HEK293T (cell line): ENCODE results near the gene RAD51.

Experiments
- CTCF ChIA-PET: fragments of 350-600 bp; formaldehyde crosslinking; extraction: SDS; loops from one replicate; lab custom pipeline; 2021; ENCODE audit warnings: antibody characterized with exemption, inconsistent platforms; lab: Yijun Ruan, JAX
- POLR2A ChIA-PET: fragments of 350-600 bp; formaldehyde crosslinking; extraction: SDS; loops from one replicate; lab custom pipeline; 2020; ENCODE audit warnings: antibody characterized with exemption, inconsistent platforms; lab: Yijun Ruan, JAX
- DNase-seq: peaks from one replicate; pipeline ENCODE4 v3.0.0; 2012; ENCODE audit warnings: mixed read lengths; ENCODE audit errors: extremely low spot score
- ARNT ChIP-seq: fragments of 450-650 bp; IDR thresholded peaks from 2 replicates; pipeline ENCODE4 v1.6.1; 2017; ENCODE audit warnings: mild to moderate bottlenecking
- BHLHE40 ChIP-seq: fragments of 450-650 bp; IDR thresholded peaks from 2 replicates; pipeline ENCODE4 v1.6.1; 2016; ENCODE audit warnings: mild to moderate bottlenecking, moderate library complexity, borderline replicate concordance
- CTBP1 ChIP-seq: fragments of 450-650 bp; IDR thresholded peaks from 2 replicates; pipeline ENCODE4 v1.6.1; 2016; ENCODE audit warnings: borderline replicate concordance
- ELF4 ChIP-seq: fragments of 450-650 bp; IDR thresholded peaks from 2 replicates; pipeline ENCODE4 v1.6.1; 2017; ENCODE audit warnings: antibody characterized with exemption
- FOXA1 ChIP-seq: fragments of 450-650 bp; IDR thresholded peaks from 2 replicates; pipeline ENCODE4 v1.6.1; 2016; ENCODE audit warnings: mild to moderate bottlenecking
- FOXK2 ChIP-seq: fragments of 450-650 bp; IDR thresholded peaks from 2 replicates; pipeline ENCODE4 v1.6.1; 2016; ENCODE audit warnings: mild to moderate bottlenecking
- FOXM1 ChIP-seq: fragments of 450-650 bp; IDR thresholded peaks from 2 replicates; pipeline ENCODE4 v1.6.1; 2017; ENCODE audit warnings: mild to moderate bottlenecking, borderline replicate concordance
- HDGF ChIP-seq: fragments of 450-650 bp; IDR thresholded peaks from 2 replicates; pipeline ENCODE4 v1.6.1; 2017; ENCODE audit warnings: antibody characterized with exemption, borderline replicate concordance
- L3MBTL2 ChIP-seq: fragments of 450-650 bp; conservative IDR thresholded peaks from 2 replicates; pipeline ENCODE4 v1.6.1; 2016; ENCODE audit warnings: mild to moderate bottlenecking
- LEF1 ChIP-seq: fragments of 450-650 bp; IDR thresholded peaks from 2 replicates; pipeline ENCODE4 v1.6.1; 2017; ENCODE audit warnings: mild to moderate bottlenecking, borderline replicate concordance
- NFRKB ChIP-seq: fragments of 450-650 bp; IDR thresholded peaks from 2 replicates; pipeline ENCODE4 v1.6.1; 2016; ENCODE audit warnings: mild to moderate bottlenecking, moderate library complexity
- PKNOX1 ChIP-seq: fragments of 450-650 bp; IDR thresholded peaks from 2 replicates; pipeline ENCODE4 v1.6.1; 2016
- SP1 ChIP-seq: fragments of 450-650 bp; IDR thresholded peaks from 2 replicates; pipeline ENCODE4 v1.6.1; 2017
- SUZ12 ChIP-seq: fragments of 450-650 bp; IDR thresholded peaks from 2 replicates; pipeline ENCODE4 v1.6.1; 2016; ENCODE audit warnings: mild to moderate bottlenecking
- TARDBP ChIP-seq: fragments of 450-650 bp; IDR thresholded peaks from 2 replicates; pipeline ENCODE4 v1.6.1; 2016
- ZNF384 ChIP-seq: fragments of 450-650 bp; IDR thresholded peaks from 2 replicates; pipeline ENCODE4 v1.6.1; 2016

Gene RAD51

GRCh38 chr15:40756938-40757337, 62.0 kb downstream of the RAD51 start:
- DNase-seq = no peak
- no peak for TF ChIP-seq ELF4
- TF ChIP-seq LEF1 = no peak
- no peak for TF ChIP-seq ZNF384
- TF ChIP-seq BHLHE40 = no peak
- TF ChIP-seq FOXA1 = no peak
- no peak for TF ChIP-seq FOXK2
- no peak for TF ChIP-seq SUZ12
- no peak for TF ChIP-seq L3MBTL2
- POLR2A ChIA-PET = interaction anchor here (1.0 to 1.4 kb wide), 3 partner anchors 9 to 188 kb away, joined by 3 to 4 read pairs (median 3); partner anchors contain the start of gene RPUSD2
- CTCF ChIA-PET = interaction anchor here (0.6 to 1.2 kb wide), 2 partner anchors 22 to 26 kb away, joined by 4 read pairs; no protein-coding TSS in a partner anchor

- ChIA-PET CTCF (no interaction called here), POLR2A (no interaction called here)
- TF ChIP-seq FOXM1 = no peak
- TF ChIP-seq SUZ12 = no peak
- no peak for TF ChIP-seq ARNT
- TF ChIP-seq ZNF384 = no peak
- no peak for DNase-seq
These were observed 65.0 kb downstream of the RAD51 start for GRCh38 chr15:40759961-40760360.

DNA sequence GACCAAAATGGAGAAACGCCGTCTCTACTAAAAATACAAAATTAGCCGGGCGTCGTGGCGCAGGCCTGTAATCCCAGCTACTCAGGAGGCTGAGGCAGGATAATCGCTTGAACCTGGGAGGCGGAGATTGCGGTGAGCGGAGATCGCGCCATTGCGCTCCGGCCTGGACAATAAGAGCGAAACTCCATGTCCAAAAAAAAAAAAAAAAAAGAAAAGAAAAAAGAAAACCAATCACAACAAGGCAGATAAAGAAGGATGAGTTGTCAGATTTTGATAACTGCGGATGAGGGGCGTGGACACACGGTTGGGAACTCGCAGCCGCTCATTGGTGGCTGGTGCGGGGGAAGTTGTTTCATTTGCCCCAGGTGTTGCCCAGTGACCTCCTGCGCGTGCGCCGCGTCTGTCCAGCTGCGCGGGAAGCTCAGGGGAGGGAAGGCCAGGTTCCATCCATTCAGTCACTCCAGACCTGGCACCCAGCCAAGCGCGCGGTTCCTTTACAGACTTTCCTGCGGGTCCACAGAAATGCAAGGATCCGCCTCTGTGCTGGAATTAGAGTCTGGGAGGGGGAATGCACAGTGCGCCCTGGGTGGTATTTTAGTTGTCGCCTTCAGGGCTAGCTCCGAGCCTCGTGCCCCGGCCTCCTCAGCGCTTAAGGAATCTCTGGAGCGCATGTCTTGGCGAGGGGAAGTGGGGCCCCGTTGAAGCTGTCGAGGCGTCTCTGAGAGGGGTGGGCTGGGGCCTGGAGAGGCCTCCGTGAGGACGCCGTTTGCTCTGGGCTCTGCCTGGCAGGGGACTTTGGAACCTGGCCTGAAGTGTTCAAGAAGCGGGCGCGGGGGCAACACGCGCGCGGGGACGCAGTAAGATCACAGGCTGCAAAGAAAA, 68.2 kb downstream of the RAD51 start:
- TF ChIP-seq ZNF384 (no peak), ELF4 (no peak), L3MBTL2 (peak; percentile 96)
- DNase-seq = peak; percentile 57
- ChIA-PET POLR2A (interaction anchor here (0.6 to 2.9 kb wide), 3 partner anchors 44 to 190 kb away, joined by 3 to 9 read pairs (median 3); partner anchors contain the start of genes CHAC1, DNAJC17 and ZFYVE19), CTCF (no interaction called here)

- CTCF ChIA-PET = interaction anchor here (0.9 to 1.2 kb wide), 4 partner anchors 17 to 128 kb away, joined by 3 to 6 read pairs (median 4); no protein-coding TSS in a partner anchor
- DNase-seq = peak; percentile 64
- TF ChIP-seq LEF1 = no peak
- no peak; the same call in none of the 2 replicates for TF ChIP-seq L3MBTL2
- no peak for TF ChIP-seq ARNT
- TF ChIP-seq ELF4 = no peak
- TF ChIP-seq NFRKB = no peak
- TF ChIP-seq ZNF384 = no peak
- no peak for TF ChIP-seq FOXK2
- TF ChIP-seq FOXM1 = no peak
- TF ChIP-seq PKNOX1 = peak; percentile 80
- POLR2A ChIA-PET = interaction anchor here (0.6 to 2.9 kb wide), 4 partner anchors 11 to 58 kb away, joined by 3 to 9 read pairs (median 3); partner anchors contain the start of genes DNAJC17 and ZFYVE19
These were observed 69.0 kb downstream of the RAD51 start, which contains the start of gene GCHFR for GRCh38 chr15:40763801-40764628. TSS of gene GCHFR (plus strand) at chr15:40764068. CDS start at chr15:40764181, 113 bp downstream.

DNA sequence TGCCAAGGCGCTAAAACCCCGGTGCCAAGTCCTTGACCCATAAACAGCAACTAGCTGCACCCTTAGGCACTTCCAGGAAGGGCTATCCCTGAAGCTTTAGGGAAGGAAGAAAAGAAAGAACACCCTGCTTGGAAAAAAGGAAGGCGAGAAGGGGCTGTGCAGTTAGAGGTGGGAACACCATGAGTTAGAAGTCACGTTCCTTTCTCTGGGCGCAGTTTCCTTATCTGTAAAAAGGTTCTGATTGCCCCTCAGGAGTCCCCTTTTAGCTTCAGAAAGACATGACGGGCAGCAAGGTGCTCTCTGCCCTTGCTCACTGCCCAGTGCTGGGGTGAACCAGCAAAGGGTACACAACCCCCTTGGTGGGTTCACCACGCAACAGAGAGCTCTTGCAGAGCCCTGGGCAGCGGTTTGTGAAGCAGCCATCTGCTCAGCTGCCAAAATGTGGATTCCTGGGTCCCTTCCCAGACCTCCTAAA, 69.7 kb downstream of the RAD51 start:
- CTCF ChIA-PET = interaction anchor here (0.7 to 1.2 kb wide), 6 partner anchors 14 to 128 kb away, joined by 3 to 6 read pairs (median 3); no protein-coding TSS in a partner anchor
- TF ChIP-seq TARDBP (no peak), CTBP1 (no peak), FOXK2 (no peak), L3MBTL2 (no peak), FOXM1 (no peak), FOXA1 (no peak), BHLHE40 (no peak), SP1 (no peak), SUZ12 (no peak), LEF1 (no peak), ARNT (no peak), ZNF384 (no peak), ELF4 (no peak), PKNOX1 (no peak), NFRKB (no peak), HDGF (no peak)
- no peak for DNase-seq
- POLR2A ChIA-PET = interaction anchor here (0.6 to 2.9 kb wide), 3 partner anchors 11 to 42 kb away, joined by 3 to 9 read pairs (median 3); partner anchors contain the start of genes DNAJC17 and ZFYVE19
